Lower lobe of right lung (tissue), 2 donors: ENCODE measurements around the gene SELP. TPM values are rescaled to one million over a fixed set of nuclear protein-coding genes. Genes with fewer than 3 reads are reported as not detected.

Experiments used
- ATAC-seq, 2 donors: fragments of 200-7000 bp; cut with Tn5 transposase; one replicate each; pipeline ENCODE4 v1.9.1; 2020 to 2022; ENCODE audit warnings: mild to moderate bottlenecking in 2 of 2, moderate library complexity in 2 of 2
- DNase-seq: peaks from one replicate; pipeline ENCODE4 v3.0.0-alpha.2; 2020
- H3K27ac ChIP-seq: fragments of 200-600 bp; one replicate; pipeline ENCODE4 v1.8.0; 2022
- H3K27me3 ChIP-seq: fragments of 200-600 bp; one replicate; pipeline ENCODE4 v1.8.0; 2022; ENCODE audit warnings: low read depth
- H3K36me3 ChIP-seq: fragments of 200-600 bp; one replicate; pipeline ENCODE4 v1.8.0; 2022; ENCODE audit warnings: mild to moderate bottlenecking
- H3K4me1 ChIP-seq: fragments of 200-600 bp; one replicate; pipeline ENCODE4 v1.8.0; 2022
- H3K4me3 ChIP-seq: fragments of 200-600 bp; one replicate; pipeline ENCODE4 v1.8.0; 2022; ENCODE audit warnings: mild to moderate bottlenecking
- H3K9me3 ChIP-seq: fragments of 200-600 bp; one replicate; pipeline ENCODE4 v1.8.0; 2022
- intact Hi-C: fragments of 100-400 bp; cut with DNase I; formaldehyde crosslinking; loops from one replicate; pipeline ENCODE4 v1.11.0; 2022
- total RNA-seq: library from RNA; stranded (reverse); fragmentation: NEBNext Ultra II Directional; extraction: Animal tissue kit (Norgen Biotek cat#: 25700); gene quantifications from one replicate; pipeline ENCODE4 v1.2.1, GENCODE V29; 2021
- TF ChIP-seq, protein P1 (sequence below): fragments of 200-600 bp; IDR thresholded peaks from one replicate; pipeline ENCODE4 v1.8.0; 2022; ENCODE audit warnings: antibody characterized with exemption, mild to moderate bottlenecking
- donor health status: DM: no; HTN: yes; CAD: no; lungs with severe emphysema.

The SELP gene
- total RNA-seq, 1 donor from 2014 or later: 21.4 TPM

- no peak overlapping the region for H3K4me3 ChIP-seq
- ATAC-seq (no peak), DNase-seq (no peak)
- H3K27ac ChIP-seq: no peak overlapping the region
- intact Hi-C loops: no loop called here
- TF ChIP-seq, protein P1, sequence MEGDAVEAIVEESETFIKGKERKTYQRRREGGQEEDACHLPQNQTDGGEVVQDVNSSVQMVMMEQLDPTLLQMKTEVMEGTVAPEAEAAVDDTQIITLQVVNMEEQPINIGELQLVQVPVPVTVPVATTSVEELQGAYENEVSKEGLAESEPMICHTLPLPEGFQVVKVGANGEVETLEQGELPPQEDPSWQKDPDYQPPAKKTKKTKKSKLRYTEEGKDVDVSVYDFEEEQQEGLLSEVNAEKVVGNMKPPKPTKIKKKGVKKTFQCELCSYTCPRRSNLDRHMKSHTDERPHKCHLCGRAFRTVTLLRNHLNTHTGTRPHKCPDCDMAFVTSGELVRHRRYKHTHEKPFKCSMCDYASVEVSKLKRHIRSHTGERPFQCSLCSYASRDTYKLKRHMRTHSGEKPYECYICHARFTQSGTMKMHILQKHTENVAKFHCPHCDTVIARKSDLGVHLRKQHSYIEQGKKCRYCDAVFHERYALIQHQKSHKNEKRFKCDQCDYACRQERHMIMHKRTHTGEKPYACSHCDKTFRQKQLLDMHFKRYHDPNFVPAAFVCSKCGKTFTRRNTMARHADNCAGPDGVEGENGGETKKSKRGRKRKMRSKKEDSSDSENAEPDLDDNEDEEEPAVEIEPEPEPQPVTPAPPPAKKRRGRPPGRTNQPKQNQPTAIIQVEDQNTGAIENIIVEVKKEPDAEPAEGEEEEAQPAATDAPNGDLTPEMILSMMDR: no peak
- no peaks in the 10 kb centered on the region for H3K4me1 ChIP-seq
- H3K36me3 ChIP-seq: no peaks in the 10 kb centered on the region
- no peaks in the 10 kb centered on the region for H3K27me3 ChIP-seq
- no peaks in the 10 kb centered on the region for H3K9me3 ChIP-seq
Measured at GRCh38 chr1:169623132-169623926, 6.6 kb downstream of the SELP start.

GRCh38 chr1:169620565-169620964 lies 9.4 kb downstream of the SELP start:
- Histone ChIP-seq H3K4me3 (no peak overlapping the region), H3K9me3 (no peaks in the 10 kb centered on the region), H3K4me1 (no peaks in the 10 kb centered on the region), H3K36me3 (no peaks in the 10 kb centered on the region), H3K27me3 (no peaks in the 10 kb centered on the region), H3K27ac (no peak overlapping the region)
- ATAC-seq (no peak), DNase-seq (no peak)
- TF ChIP-seq, protein P1: no peak
- intact Hi-C loops: no loop called here

DNA sequence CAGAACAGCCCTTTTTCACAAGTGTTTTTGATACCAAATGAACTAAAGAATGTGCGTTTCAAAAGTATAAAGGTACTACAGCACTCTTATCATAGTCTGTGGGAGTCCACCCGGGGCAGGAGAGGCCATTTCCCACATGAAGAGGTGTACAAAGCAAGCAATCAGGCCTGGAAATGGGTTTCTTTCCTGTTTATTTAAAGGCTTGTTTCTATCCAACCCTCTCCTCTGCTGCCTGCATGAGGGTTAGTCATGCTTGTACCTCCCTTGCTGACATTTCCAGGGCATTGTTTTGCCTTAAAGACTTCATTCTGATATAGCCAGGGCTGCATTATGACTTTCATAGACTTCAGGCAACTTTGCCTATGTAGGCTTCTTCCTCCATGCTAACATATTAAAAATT lies 11.6 kb downstream of the SELP start:
- Histone ChIP-seq H3K9me3 (no peaks in the 10 kb centered on the region), H3K4me3 (no peak overlapping the region), H3K27ac (no peak overlapping the region), H3K27me3 (no peaks in the 10 kb centered on the region), H3K36me3 (no peaks in the 10 kb centered on the region), H3K4me1 (no peaks in the 10 kb centered on the region)
- TF ChIP-seq, protein P1: no peak
- ATAC-seq: peak; percentile 19 to 47
- intact Hi-C loops: no loop called here
- no peak for DNase-seq

DNA sequence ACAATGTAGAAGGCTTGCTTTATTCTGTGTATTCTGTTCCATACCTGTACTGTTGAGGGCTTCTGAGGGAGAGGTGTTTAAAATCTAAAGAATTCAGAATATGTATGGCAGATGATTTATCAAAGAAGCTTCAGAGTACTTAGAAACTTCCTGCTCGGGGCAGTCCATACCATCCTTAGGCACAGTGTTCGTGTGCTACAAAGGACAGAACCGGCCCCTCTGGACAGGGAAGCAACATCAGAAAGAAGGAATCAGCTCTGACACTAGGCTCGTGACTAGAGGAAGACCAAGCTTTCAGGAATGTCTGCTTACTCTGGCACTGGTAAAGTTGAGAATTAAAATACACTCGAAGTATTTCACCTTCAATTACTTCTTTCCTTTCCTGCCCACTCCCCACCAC lies 14.1 kb downstream of the SELP start:
- Histone ChIP-seq H3K36me3 (no peaks in the 10 kb centered on the region), H3K27me3 (no peaks in the 10 kb centered on the region), H3K4me1 (peaks cover 5% of the 10 kb centered on the region), H3K27ac (no peak overlapping the region), H3K4me3 (no peak overlapping the region), H3K9me3 (no peaks in the 10 kb centered on the region)
- TF ChIP-seq, protein P1: no peak
- DNase-seq (no peak), ATAC-seq (no peak)
- intact Hi-C loops: no loop called here

DNA sequence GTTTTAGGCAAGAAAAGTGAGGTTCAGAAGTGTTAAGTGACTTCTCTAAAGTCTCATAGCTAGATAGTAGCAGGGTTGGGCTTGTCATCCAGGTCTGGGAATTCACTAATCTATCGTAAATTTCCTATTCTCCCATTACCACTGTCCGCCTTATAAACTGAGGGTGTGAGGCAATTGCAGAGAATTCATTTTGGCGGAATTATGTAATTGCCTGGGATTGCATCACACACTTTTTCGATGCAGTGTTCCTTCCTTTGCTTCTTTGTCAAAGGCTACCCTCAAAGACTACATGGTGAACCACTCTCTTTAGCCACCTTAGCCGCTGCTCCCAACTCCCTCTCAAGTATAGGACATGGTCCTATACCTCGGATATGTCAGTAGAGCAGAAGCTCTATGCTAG lies 19.1 kb downstream of the SELP start:
- no peak for ATAC-seq
- Histone ChIP-seq H3K9me3 (no peaks in the 10 kb centered on the region), H3K27me3 (no peaks in the 10 kb centered on the region), H3K27ac (no peak overlapping the region), H3K4me1 (peaks cover 23% of the 10 kb centered on the region), H3K36me3 (no peaks in the 10 kb centered on the region), H3K4me3 (no peak overlapping the region)
- TF ChIP-seq, protein P1: no peak
- intact Hi-C loops: no loop called here
- DNase-seq: no peak
